ENCODE measurements around the gene PPP2R1B.
"Not testable (repeated sequence)": the region's sequence is repeated elsewhere in the genome, so short reads cannot be mapped to it uniquely, and the experiment has no call there.

Gene PPP2R1B

DNA sequence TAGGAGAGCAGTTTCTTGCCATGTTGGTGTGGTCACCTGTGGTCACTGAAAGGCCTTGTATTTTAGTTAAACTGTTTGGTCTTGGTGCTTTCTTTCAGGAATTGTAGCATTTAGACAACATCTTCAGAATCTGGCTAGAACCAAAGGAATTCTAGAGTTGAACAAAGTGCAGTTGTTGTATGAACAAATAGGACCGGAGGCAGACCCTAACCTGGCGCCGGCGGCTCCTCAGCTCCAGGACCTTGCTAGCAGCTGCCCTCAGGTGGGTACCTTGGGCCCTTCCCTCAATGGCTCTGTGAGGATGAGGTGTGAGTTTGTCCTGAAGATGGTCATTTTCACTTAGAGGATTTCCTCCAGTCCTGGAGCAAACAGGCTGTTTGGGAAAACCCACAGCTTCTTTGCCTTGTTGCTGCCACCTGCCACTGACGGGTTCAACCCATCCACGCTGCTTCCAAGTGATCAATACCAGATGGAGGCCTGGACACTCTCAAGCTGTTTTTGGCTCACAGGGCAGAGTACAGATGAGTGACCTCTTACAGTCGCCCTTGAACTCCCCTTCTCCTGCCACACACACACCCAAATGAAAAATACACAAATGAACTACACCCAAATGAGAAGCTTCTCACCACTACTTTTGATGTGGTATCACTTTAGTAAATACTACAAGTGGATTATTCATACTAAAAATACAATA, 45.2 kb downstream of the PPP2R1B start:
- no peak overlapping the region for H3K4me3 ChIP-seq (ENCODE audit: low read length)
- no peak for DNase-seq (ENCODE audit: low read depth)
- TF ChIP-seq, protein P1, sequence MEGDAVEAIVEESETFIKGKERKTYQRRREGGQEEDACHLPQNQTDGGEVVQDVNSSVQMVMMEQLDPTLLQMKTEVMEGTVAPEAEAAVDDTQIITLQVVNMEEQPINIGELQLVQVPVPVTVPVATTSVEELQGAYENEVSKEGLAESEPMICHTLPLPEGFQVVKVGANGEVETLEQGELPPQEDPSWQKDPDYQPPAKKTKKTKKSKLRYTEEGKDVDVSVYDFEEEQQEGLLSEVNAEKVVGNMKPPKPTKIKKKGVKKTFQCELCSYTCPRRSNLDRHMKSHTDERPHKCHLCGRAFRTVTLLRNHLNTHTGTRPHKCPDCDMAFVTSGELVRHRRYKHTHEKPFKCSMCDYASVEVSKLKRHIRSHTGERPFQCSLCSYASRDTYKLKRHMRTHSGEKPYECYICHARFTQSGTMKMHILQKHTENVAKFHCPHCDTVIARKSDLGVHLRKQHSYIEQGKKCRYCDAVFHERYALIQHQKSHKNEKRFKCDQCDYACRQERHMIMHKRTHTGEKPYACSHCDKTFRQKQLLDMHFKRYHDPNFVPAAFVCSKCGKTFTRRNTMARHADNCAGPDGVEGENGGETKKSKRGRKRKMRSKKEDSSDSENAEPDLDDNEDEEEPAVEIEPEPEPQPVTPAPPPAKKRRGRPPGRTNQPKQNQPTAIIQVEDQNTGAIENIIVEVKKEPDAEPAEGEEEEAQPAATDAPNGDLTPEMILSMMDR (IDR thresholded peaks at IDR 0.05; ENCODE audit: insufficient read depth, low read depth, low read length, missing control alignments) = no peak

DNA sequence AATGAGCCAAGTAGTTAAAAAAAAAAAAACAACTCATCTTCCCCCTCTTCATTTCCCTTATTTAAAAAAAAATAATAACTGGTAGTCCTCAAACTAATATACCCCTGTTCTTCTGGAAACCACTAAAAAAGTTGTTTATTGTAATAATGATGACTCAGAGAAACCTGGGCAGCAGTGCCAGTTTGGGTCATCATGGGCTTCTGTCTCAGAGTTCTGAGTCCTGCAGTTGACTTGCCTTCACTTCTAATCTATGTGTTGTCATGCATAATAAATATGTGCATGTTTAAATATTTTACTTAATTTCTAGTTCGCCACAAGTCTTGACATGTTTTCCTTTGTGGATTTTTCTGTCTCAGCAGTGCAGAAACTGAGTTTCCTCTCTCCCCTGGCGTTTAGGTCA, 46.8 kb downstream of the PPP2R1B start:
- TF ChIP-seq, protein P1 (IDR thresholded peaks at IDR 0.05; ENCODE audit: insufficient read depth, low read depth, low read length, missing control alignments) = no peak
- no peak overlapping the region for H3K4me3 ChIP-seq (ENCODE audit: low read length)
- DNase-seq (ENCODE audit: low read depth) = peak; percentile 32

DNA sequence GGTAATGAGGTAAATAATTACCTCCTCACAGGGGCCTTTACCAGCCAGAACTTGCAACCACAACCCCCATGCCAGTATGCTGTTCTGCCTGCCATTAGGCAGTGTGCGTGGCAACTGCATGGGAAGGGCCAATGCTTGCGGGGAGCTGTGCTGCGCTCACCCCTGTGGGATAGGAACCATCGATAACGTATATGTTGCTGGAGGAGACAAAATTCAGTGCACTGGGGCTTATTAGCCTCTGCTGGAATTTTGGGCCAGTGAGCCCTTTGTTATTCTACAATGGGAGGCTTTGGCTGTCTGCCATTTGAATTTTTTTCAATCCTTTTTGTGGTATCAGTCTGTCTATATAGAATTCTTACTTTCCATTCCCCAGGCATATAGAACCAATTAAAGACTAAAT, 47.3 kb downstream of the PPP2R1B start:
- no peak overlapping the region for H3K4me3 ChIP-seq (ENCODE audit: low read length)
- TF ChIP-seq, protein P1 (IDR thresholded peaks at IDR 0.05; ENCODE audit: insufficient read depth, low read depth, low read length, missing control alignments) = no peak

DNA sequence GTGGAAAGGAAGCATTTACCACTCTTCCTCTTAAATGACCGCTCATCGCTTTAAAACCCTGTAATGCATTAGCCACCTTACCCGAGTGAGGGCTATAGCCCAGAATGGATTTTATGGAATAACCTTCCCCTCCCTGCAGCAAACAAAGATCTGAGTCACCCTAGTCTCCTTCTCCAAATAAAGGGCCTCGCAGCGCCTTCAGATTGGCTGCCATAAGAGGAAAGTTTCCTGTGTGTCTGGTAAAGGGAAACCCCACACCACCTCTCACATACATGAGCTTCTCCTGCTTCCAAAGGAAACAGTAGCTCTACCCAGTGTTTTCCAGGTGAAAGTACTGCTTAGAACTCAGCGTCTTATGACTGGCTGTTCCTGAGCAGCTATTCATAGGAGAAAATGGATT, 47.8 kb downstream of the PPP2R1B start:
- H3K4me3 ChIP-seq (ENCODE audit: low read length) = no peak overlapping the region
- TF ChIP-seq, protein P1 (IDR thresholded peaks at IDR 0.05; ENCODE audit: insufficient read depth, low read depth, low read length, missing control alignments) = no peak
- DNase-seq (ENCODE audit: low read depth) = peak; percentile 82

More for the DNA sequence above, 47.3 kb downstream of the PPP2R1B start:
- no peak for DNase-seq (ENCODE audit: low read depth)

DNA sequence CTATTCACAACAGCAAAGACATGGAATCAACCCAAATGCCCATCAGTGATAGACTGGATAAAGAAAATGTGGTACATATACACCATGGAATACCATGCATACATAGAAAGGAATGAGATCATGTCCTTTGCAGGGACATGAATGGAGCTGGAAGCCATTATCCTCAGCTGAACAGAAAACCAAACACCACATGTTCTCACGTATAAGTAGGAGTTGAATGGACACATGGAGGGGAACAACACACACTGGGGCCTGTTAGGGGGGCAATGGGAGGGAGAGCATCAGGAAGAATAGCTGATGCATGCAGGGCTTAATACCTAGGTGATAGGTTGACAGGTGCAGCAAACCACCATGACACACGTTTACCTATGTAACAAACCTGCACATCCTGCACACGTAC, 48.5 kb downstream of the PPP2R1B start:
- not testable (repeated sequence) for H3K4me3 ChIP-seq (ENCODE audit: low read length); DNase-seq (ENCODE audit: low read depth)

DNA sequence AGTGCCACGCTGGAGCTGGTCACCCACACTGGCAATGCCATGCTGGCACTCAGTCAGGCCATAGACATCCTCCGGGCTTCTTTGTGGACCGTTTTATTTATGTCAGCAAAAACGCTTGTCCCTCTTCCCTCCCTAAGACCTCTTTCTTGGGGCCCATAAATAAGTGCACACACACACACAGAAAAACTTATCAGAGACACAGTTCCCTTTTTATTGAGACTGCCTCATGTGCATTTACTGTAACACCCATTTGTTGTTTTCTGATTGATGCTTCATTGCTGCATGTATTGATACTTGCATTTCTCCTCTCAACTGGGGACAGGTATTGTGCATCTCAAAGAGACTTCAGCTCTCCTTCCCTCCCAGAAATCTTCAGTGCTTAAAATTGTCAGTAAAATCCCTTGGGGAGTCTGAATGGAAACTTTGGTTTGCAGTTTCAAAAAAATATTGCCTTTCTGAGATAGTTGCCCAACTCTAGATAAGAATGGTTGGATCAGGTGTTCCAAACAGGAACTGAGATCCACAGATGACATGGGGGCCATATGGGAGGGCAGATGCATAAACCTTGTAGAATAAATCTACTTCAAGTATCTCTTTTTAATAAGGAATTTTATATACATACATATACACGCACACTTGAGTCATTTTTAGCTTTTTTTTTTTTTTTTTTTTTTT, 50.9 kb downstream of the PPP2R1B start:
- H3K4me3 ChIP-seq (ENCODE audit: low read length) = no peak overlapping the region
- no peak for DNase-seq (ENCODE audit: low read depth)
- TF ChIP-seq, protein P1 (IDR thresholded peaks at IDR 0.05; ENCODE audit: insufficient read depth, low read depth, low read length, missing control alignments) = no peak

DNA sequence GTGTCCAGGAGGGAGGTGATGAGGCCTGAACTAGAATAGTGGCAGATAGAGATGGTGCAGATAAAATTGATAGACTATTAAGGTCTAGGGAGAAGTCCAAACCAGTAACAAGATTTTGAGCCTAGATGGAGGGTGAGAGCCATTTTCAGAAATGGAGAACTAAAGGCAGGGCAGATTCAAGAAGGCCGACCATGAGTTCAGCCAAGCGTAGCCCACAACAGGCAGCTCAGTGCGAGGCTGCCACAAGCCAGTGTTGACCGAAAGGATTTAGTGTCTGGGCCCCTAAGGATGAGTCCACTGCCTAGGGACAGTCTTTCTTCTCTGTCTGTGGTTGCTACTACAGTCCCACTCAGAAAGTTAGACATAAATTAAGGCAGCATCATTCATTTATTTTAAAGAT, 51.7 kb downstream of the PPP2R1B start:
- H3K4me3 ChIP-seq (ENCODE audit: low read length) = no peak overlapping the region
- TF ChIP-seq, protein P1 (IDR thresholded peaks at IDR 0.05; ENCODE audit: insufficient read depth, low read depth, low read length, missing control alignments) = no peak

More for the DNA sequence above, 51.7 kb downstream of the PPP2R1B start:
- no peak for DNase-seq (ENCODE audit: low read depth)
